ENCODE data around the gene ARL6IP4. TPM values are rescaled to one million over a fixed set of nuclear protein-coding genes. Genes with fewer than 3 reads are reported as not detected.
A peak's percentile ranks its signal among the peaks of the same experiment; 100 is the strongest.
"Not testable (repeated sequence)": the region's sequence is repeated elsewhere in the genome, so short reads cannot be mapped to it uniquely, and the experiment has no call there.

The ARL6IP4 gene
- polyA plus RNA-seq (2013, experiment 1 of 2): 219 TPM
- 205 TPM for polyA plus RNA-seq (2013, experiment 2 of 2)

GRCh38 chr12:122980183-122981035 is at the start of gene ARL6IP4:
TSS of gene ARL6IP4 (plus strand) at chr12:122980681. CDS start at chr12:122981140, 459 bp downstream.
- Histone ChIP-seq H3K9me3 (ENCODE audit: control insufficient read depth, low read length) (no peaks in the 10 kb centered on the region), H3K4me3 (ENCODE audit: extremely low read depth, insufficient read depth, low read length, poor library complexity, severe bottlenecking) (peak within 1 kb of the TSS; percentile 86), H3K36me3 (ENCODE audit: control insufficient read depth, insufficient read depth, low read length) (peaks cover 49% of the 10 kb centered on the region), H3K27ac (ENCODE audit: low read depth, low read length, severe bottlenecking) (peak within 1 kb of the TSS; percentile 90), H3K4me1 (ENCODE audit: control insufficient read depth, insufficient read depth, low read length, poor library complexity, severe bottlenecking) (peaks cover 45% of the 10 kb centered on the region)
- 0 to 1% methylated on average over 47 to 76 of the region's 96 CpGs for WGBS, 2 experiments (ENCODE audit: insufficient coverage in 2 of 2)

- H3K4me1 ChIP-seq (ENCODE audit: control insufficient read depth, insufficient read depth, low read length, poor library complexity, severe bottlenecking): no peaks in the 10 kb centered on the region
- no peak overlapping the region for H3K4me3 ChIP-seq (ENCODE audit: extremely low read depth, insufficient read depth, low read length, poor library complexity, severe bottlenecking)
- H3K9me3 ChIP-seq (ENCODE audit: control insufficient read depth, low read length): no peaks in the 10 kb centered on the region
- no peak overlapping the region for H3K27ac ChIP-seq (ENCODE audit: low read depth, low read length, severe bottlenecking)
- no peaks in the 10 kb centered on the region for H3K36me3 ChIP-seq (ENCODE audit: control insufficient read depth, insufficient read depth, low read length)
- 90 to 97% methylated on average over 5 to 8 of the region's 8 CpGs for WGBS, 2 experiments (ENCODE audit: insufficient coverage in 2 of 2)
Observed at GRCh38 chr12:122932207-122932606, 48.3 kb upstream of the ARL6IP4 start.

- Histone ChIP-seq H3K36me3 (ENCODE audit: control insufficient read depth, insufficient read depth, low read length) (no peaks in the 10 kb centered on the region), H3K4me1 (ENCODE audit: control insufficient read depth, insufficient read depth, low read length, poor library complexity, severe bottlenecking) (no peaks in the 10 kb centered on the region), H3K4me3 (ENCODE audit: extremely low read depth, insufficient read depth, low read length, poor library complexity, severe bottlenecking) (no peak overlapping the region), H3K27ac (ENCODE audit: low read depth, low read length, severe bottlenecking) (no peak overlapping the region), H3K9me3 (ENCODE audit: control insufficient read depth, low read length) (no peaks in the 10 kb centered on the region)
- 91 to 100% methylated on average over 1 of the region's 3 CpGs for WGBS, 2 experiments (ENCODE audit: insufficient coverage in 2 of 2)
Observed at GRCh38 chr12:122934722-122935121, 45.8 kb upstream of the ARL6IP4 start.

GRCh38 chr12:122935318-122935717 is 45.2 kb upstream of the ARL6IP4 start:
- H3K4me3 ChIP-seq (ENCODE audit: extremely low read depth, insufficient read depth, low read length, poor library complexity, severe bottlenecking): no peak overlapping the region
- peak overlapping the region; percentile 41 for H3K27ac ChIP-seq (ENCODE audit: low read depth, low read length, severe bottlenecking)
- H3K4me1 ChIP-seq (ENCODE audit: control insufficient read depth, insufficient read depth, low read length, poor library complexity, severe bottlenecking): no peaks in the 10 kb centered on the region
- 96 to 97% methylated on average over 4 to 5 of the region's 8 CpGs for WGBS, 2 experiments (ENCODE audit: insufficient coverage in 2 of 2)
- no peaks in the 10 kb centered on the region for H3K36me3 ChIP-seq (ENCODE audit: control insufficient read depth, insufficient read depth, low read length)
- H3K9me3 ChIP-seq (ENCODE audit: control insufficient read depth, low read length): no peaks in the 10 kb centered on the region

- Histone ChIP-seq H3K9me3 (ENCODE audit: control insufficient read depth, low read length) (no peaks in the 10 kb centered on the region), H3K4me3 (ENCODE audit: extremely low read depth, insufficient read depth, low read length, poor library complexity, severe bottlenecking) (no peak overlapping the region), H3K27ac (ENCODE audit: low read depth, low read length, severe bottlenecking) (no peak overlapping the region), H3K36me3 (ENCODE audit: control insufficient read depth, insufficient read depth, low read length) (no peaks in the 10 kb centered on the region), H3K4me1 (ENCODE audit: control insufficient read depth, insufficient read depth, low read length, poor library complexity, severe bottlenecking) (peaks cover under 1% of the 10 kb centered on the region)
- 100% methylated on average over 1 to 2 of the region's 3 CpGs for WGBS, 2 experiments (ENCODE audit: insufficient coverage in 2 of 2)
Observed at GRCh38 chr12:122937622-122938091, 42.8 kb upstream of the ARL6IP4 start.

- H3K9me3 ChIP-seq (ENCODE audit: control insufficient read depth, low read length): no peaks in the 10 kb centered on the region
- peaks cover 5% of the 10 kb centered on the region for H3K4me1 ChIP-seq (ENCODE audit: control insufficient read depth, insufficient read depth, low read length, poor library complexity, severe bottlenecking)
- H3K4me3 ChIP-seq (ENCODE audit: extremely low read depth, insufficient read depth, low read length, poor library complexity, severe bottlenecking): no peak overlapping the region
- 92 to 100% methylated on average over 1 to 2 of the region's 4 CpGs for WGBS, 2 experiments (ENCODE audit: insufficient coverage in 2 of 2)
- no peak overlapping the region for H3K27ac ChIP-seq (ENCODE audit: low read depth, low read length, severe bottlenecking)
- no peaks in the 10 kb centered on the region for H3K36me3 ChIP-seq (ENCODE audit: control insufficient read depth, insufficient read depth, low read length)
Observed at GRCh38 chr12:122939125-122939524, 41.4 kb upstream of the ARL6IP4 start.

GRCh38 chr12:122941351-122941750 is 39.1 kb upstream of the ARL6IP4 start:
- WGBS, 2 experiments (ENCODE audit: insufficient coverage in 2 of 2): 100% methylated on average over 1 of the region's 5 CpGs
- not testable (repeated sequence) for H3K27ac ChIP-seq (ENCODE audit: low read depth, low read length, severe bottlenecking); H3K36me3 ChIP-seq (ENCODE audit: control insufficient read depth, insufficient read depth, low read length); H3K4me3 ChIP-seq (ENCODE audit: extremely low read depth, insufficient read depth, low read length, poor library complexity, severe bottlenecking); H3K9me3 ChIP-seq (ENCODE audit: control insufficient read depth, low read length)
- peaks cover 17% of the 10 kb centered on the region for H3K4me1 ChIP-seq (ENCODE audit: control insufficient read depth, insufficient read depth, low read length, poor library complexity, severe bottlenecking)

GRCh38 chr12:122942637-122943036 is 37.8 kb upstream of the ARL6IP4 start:
- peaks cover 30% of the 10 kb centered on the region for H3K4me1 ChIP-seq (ENCODE audit: control insufficient read depth, insufficient read depth, low read length, poor library complexity, severe bottlenecking)
- no peak overlapping the region for H3K27ac ChIP-seq (ENCODE audit: low read depth, low read length, severe bottlenecking)
- 100% methylated on average over 1 of the region's 2 CpGs for WGBS, 2 experiments (ENCODE audit: insufficient coverage in 2 of 2)
- no peaks in the 10 kb centered on the region for H3K9me3 ChIP-seq (ENCODE audit: control insufficient read depth, low read length)
- H3K36me3 ChIP-seq (ENCODE audit: control insufficient read depth, insufficient read depth, low read length): no peaks in the 10 kb centered on the region
- no peak overlapping the region for H3K4me3 ChIP-seq (ENCODE audit: extremely low read depth, insufficient read depth, low read length, poor library complexity, severe bottlenecking)

- peak overlapping the region; percentile 23 for H3K27ac ChIP-seq (ENCODE audit: low read depth, low read length, severe bottlenecking)
- no peaks in the 10 kb centered on the region for H3K36me3 ChIP-seq (ENCODE audit: control insufficient read depth, insufficient read depth, low read length)
- 89 to 91% methylated on average over 9 to 11 of the region's 13 CpGs for WGBS, 2 experiments (ENCODE audit: insufficient coverage in 2 of 2)
- H3K4me3 ChIP-seq (ENCODE audit: extremely low read depth, insufficient read depth, low read length, poor library complexity, severe bottlenecking): no peak overlapping the region
- peaks cover 30% of the 10 kb centered on the region for H3K4me1 ChIP-seq (ENCODE audit: control insufficient read depth, insufficient read depth, low read length, poor library complexity, severe bottlenecking)
- H3K9me3 ChIP-seq (ENCODE audit: control insufficient read depth, low read length): no peaks in the 10 kb centered on the region
Observed at GRCh38 chr12:122943196-122943595, 37.3 kb upstream of the ARL6IP4 start.

- no peaks in the 10 kb centered on the region for H3K9me3 ChIP-seq (ENCODE audit: control insufficient read depth, low read length)
- H3K36me3 ChIP-seq (ENCODE audit: control insufficient read depth, insufficient read depth, low read length): peaks cover 2% of the 10 kb centered on the region
- peaks cover 30% of the 10 kb centered on the region for H3K4me1 ChIP-seq (ENCODE audit: control insufficient read depth, insufficient read depth, low read length, poor library complexity, severe bottlenecking)
- no peak overlapping the region for H3K4me3 ChIP-seq (ENCODE audit: extremely low read depth, insufficient read depth, low read length, poor library complexity, severe bottlenecking)
- WGBS, 2 experiments (ENCODE audit: insufficient coverage in 2 of 2): 59 to 78% methylated on average over 5 to 12 of the region's 14 CpGs
- peak overlapping the region; percentile 2 for H3K27ac ChIP-seq (ENCODE audit: low read depth, low read length, severe bottlenecking)
Observed at GRCh38 chr12:122944605-122945592, 35.6 kb upstream of the ARL6IP4 start.

Data from mesodermal cell (in vitro differentiated cells).